T follicular helper cell (primary cell): ENCODE measurements around the gene GTF2H2.
"Not testable (repeated sequence)": the region's sequence is repeated elsewhere in the genome, so short reads cannot be mapped to it uniquely, and the experiment has no call there.

Experiments used
- DNase-seq: peaks from one replicate; pipeline ENCODE4 v3.0.0-alpha.2; 2020; ENCODE audit warnings: low read depth

The GTF2H2 gene

DNA sequence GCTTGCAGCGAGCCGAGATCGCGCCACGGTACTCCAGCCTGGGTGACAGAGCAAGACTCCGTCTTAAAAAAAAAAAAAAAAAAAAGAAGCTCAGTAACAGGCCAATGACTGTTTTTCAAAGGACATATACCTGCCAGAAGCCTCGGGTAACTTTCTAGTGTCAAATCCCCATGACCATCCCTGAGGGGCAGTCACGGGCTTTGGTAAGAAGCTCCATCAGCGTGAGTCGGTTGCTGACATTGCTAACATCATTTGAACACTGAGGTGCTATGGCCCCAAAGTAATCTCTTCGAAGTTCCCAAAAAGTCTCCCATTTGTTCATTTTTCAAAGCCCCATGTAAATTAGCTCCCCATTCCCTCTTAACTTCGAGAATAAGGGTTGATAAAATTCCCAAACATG, 53.9 kb downstream of the GTF2H2 start:
- no peak for DNase-seq

DNA sequence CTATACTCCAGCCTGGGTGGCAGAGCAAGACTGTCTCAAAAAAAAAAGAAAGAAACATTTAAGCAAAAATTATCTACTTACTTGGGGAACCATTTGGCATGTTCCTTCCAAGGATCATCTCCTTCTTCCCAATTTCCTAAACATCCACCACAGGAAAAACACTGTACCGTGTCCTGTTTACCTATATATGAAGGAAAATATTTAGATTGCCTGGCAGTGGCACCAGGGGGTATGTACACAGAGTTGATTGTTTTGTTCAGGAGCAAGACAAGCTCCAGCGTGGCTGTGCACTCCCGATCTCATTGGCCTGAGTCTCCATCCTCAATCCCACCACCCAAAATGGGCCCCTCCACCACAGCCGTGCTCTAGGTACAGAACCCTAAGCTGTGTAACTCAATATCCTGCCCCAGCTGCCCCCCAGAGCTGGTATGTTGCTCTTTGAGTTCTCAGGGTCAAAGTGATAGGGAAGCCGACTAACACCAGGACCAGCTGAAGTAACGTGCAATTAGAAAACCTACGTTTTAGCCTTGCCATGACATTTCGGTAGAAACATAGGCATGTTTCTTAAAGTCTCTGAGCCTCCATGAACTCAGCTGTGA, 56.2 kb downstream of the GTF2H2 start:
- no peak for DNase-seq

DNA sequence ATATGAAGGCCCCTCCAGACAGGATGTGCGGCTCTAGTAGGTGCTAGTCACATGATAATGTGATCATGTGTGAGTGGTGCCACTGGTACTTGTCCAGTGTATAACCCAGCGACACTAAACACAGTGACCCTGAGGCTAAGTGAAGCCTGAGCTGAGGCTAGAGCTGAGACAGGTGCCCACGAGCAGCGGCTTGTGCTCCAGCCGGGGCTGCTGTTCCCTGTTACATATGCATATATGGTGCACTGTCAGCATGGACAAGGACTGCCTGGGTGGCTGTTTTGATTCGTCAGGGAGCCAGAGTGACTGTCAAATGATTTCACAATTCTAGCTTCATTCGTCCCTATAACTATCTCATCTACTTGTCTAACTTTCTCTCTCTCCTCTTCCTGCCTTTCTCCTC, 60.5 kb downstream of the GTF2H2 start:
- not testable (repeated sequence) for DNase-seq
